SW480 (cell line): ENCODE measurements around the gene MAN2A2.
"Not testable (repeated sequence)": the region's sequence is repeated elsewhere in the genome, so short reads cannot be mapped to it uniquely, and the experiment has no call there.

ENCODE experiments used
- DNase-seq: peaks from one replicate; pipeline ENCODE4 v3.0.0-alpha.2; 2016; ENCODE audit warnings: low spot score

MAN2A2 gene

DNA sequence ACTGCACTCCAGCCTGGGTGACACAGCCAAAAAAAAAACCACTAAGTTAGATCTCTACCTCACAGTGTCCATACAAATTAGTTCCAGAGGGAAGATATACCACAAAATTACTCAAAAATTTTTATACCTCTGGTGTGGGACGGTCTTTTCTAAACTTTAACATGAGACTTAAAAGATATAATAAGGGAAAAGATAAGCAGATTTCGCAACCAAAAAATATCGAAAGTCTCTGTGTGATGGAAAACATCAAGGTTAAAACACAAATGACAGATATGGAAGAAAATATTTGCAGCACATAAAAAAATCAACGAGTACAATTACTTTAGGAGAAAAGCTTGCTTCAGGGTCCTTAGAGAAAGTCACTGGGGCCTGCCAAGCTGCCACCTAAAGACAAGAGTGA is 18.8 kb downstream of the MAN2A2 start:
- DNase-seq: no peak

GRCh38 chr15:90922712-90923322 is 19.7 kb downstream of the MAN2A2 start:
- DNase-seq: not testable (repeated sequence)

- no peak for DNase-seq
Observed at GRCh38 chr15:90924375-90924774, 21.3 kb downstream of the MAN2A2 start.

DNA sequence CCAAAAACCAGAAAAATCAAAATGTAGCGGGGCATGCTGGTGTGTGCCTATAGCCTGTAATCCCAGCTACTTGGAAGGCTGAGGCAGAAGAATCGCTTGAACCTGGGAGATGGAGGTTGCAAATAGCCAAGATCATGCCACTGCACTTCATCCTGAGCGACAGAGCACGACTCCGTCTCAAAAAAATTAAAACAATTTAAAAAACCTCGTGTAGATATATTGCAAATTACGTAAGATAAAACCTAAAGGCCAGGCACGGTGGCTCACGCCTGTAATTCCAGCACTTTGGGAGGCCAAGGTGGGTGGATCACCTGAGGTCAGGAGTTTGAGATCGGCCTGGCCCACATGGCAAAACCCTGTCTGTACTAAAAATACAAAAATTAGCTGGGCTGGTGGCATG is 23.7 kb downstream of the MAN2A2 start:
- DNase-seq: not testable (repeated sequence)

DNA sequence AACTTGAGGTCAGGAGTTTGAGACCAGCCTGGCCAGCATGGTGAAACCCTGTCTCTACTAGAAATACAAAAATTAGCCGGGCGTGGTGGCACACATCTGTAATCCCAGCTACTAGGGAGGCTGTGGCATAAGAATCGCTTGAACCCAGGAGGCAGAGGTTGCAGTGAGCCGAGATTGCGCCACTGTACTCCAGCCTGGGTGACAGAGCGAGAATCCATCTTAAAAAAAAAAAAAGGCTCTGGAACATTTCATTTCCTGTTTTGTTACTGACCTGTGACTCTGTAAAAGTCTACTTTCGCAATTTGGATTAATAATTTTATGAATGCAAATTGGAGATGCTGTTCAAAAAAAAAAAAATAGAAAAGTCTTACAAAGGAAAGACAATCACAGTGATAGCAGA is 25.0 kb downstream of the MAN2A2 start:
- DNase-seq: not testable (repeated sequence)

DNA sequence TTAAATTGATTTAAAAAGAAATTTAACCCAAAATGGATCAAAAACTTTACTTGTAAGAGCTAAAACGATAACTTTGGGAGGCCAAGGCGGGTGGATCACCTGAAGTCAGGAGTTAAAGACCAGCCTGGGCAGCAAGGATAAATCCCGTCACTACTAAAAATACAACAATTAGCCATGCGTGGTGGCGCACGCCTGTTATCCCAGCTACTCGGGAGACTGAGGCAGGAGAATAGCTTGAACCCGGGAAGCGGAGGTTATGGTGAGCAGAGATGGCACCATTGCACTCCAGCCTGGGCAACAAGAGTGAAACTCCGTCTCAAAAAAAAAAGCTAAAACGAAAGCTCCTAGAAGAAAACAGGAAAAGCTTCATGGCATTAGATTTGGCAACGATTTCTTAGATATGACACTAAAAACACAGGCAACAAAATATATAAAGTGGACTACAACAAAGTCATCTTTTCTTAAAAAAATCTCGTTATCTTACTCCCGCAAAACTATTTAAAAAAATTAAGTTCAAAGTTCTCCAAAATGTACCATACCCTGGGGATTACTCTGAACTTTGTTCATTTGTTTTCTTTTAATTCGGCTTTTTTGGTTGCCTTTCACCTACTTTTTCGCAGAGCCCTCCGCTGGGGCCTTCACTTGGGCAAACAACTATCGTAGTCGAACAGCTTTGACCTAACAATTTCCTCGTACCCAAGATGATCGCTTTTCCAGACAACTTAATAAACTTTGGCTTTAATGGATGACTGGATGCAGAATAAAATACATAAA is 26.3 kb downstream of the MAN2A2 start:
- no peak for DNase-seq

DNA sequence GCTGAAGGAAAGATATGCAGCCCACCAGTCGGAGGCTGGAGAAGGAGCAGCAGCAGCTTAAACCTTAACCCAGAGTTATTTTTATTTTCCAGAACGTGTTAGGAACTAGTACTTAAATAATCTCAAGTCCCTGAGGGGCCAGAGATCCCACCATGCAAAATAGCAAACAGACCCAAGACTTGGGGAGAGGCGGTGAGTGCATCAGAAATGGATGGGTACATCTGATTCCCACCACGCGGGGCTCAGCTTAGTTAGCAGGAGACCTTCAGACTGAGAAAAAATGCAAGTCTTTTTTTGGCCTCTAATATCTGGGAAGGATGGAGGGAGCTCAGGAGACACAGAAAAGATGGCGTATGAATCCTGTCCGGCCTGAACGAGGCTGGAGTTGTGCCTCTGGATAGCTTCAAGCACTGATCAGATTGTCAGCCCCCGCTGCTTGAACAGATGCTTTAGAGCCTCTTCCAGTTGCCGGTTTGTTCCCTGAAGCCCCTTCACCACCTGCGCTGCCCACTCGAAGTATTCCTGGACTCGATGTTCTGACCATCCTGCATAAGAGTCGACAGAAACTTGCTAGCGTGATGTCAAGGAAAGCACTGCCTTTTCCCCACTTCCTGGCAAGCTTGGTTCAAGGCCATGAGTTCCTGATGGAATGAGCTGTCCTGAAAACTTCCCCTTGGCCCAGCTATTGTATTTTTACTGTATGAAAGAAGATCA is 27.9 kb downstream of the MAN2A2 start:
- DNase-seq: peak; percentile 11

DNA sequence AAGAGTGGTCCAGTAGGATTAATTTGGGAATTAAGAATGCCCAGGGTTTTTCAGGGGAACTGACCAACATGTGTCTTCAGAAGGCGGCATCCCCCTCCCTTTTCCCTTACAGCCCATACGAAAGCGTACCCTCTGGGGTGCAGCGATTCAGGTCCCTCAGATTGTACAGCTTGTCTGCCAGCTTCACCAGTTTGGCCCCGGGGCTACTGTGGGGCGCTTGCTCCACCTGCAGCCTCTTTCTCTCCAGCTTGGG is 28.4 kb downstream of the MAN2A2 start:
- no peak for DNase-seq

- peak; percentile 92 for DNase-seq
Observed at GRCh38 chr15:90931828-90932659, 28.9 kb downstream of the MAN2A2 start, which contains the start of gene HDDC3. TSS of gene HDDC3 (minus strand) at chr15:90932549. CDS start at chr15:90932540, 9 bp downstream.

DNA sequence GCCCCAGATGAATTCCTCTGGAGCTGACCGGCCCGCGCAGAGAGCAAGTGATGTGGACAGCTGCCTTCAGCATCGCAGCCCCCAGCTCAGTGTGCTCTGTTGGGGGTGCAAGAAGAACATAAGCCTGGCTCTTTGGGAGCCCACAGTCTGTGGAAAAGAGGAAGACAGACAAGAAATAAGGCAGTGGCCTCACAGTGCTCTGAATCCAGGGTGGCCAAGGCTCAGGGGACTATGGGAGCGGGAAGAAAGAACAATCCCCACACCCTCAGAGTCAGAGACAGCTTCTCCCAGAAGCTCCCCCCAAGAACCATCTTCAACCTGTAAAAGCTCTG is 29.5 kb downstream of the MAN2A2 start:
- DNase-seq: no peak

GRCh38 chr15:90933301-90933700 is 30.2 kb downstream of the MAN2A2 start:
- DNase-seq: no peak

DNA sequence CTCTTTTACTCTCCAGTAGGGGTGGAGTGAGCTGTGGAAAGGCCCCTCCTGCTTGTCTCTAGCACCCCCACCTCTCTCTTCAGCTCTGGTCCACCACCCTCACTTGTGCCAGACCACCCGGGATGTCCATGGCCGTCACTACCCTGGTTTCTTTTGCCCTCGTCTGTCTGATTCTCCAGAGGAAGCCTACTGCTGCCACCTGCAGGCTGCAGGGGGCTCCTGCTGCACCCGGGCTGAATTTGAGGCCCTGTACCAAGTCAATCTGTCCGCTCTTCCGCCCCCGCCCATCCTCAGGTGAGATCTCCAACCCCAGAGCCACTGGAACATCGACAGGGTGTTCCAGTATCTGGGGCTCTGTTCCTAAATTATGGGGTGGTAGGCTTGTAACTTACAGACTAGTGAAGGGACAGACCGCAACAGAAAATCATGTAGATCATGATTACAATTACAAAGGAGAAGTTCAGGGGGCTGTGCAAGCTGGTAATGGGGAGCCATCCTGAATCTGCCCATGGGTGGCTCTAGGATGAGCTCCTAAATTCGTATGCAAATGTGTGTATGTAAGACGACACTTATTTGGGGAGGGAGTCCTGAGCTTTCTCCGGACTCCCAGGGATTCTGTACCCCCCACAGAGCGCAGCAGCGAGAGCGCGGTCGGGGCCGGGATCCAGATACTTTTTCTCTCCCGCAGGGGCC is 31.3 kb downstream of the MAN2A2 start:
- DNase-seq: peak; percentile 90

DNA sequence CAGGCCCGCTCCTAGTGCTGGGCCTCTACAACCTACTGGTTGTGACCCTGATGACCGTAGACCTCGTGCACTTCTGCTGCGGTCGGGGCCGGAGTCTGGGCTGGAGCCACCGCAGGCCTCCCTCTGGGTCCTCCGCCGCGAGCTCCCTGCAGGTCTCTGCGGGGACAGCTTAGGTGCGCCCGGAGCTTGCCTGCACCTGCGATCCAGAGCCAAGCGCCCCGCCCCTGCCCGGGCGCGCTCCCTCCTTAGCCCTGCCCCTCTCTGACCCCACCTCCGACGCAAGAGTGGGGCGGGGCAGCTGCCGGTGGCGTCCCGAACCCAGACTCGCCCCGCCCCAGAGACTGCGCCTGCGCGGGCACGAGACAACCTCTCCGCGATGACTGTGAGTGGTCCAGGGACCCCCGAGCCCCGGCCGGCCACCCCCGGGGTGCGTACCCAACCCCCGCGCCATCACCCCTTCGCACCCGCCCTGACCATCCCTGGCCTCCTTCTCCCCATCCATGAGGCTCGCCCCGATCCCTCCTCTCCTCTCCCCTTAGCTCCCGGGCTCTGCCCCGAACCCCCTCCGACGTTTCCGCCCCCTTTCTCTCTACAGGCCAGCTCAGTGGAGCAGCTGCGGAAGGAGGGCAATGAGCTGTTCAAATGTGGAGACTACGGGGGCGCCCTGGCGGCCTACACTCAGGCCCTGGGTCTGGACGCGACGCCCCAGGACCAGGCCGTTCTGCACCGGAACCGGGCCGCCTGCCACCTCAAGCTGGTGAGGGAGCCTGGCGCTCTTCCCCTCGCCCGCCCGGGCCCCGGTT is 32.0 kb downstream of the MAN2A2 start, which contains the start of gene UNC45A:
UNC45A (plus strand) TSS at position 337 of the 803 bp plus-strand sequence; CDS start at position 377, 40 bp downstream.
- DNase-seq: peak; percentile 91

DNA sequence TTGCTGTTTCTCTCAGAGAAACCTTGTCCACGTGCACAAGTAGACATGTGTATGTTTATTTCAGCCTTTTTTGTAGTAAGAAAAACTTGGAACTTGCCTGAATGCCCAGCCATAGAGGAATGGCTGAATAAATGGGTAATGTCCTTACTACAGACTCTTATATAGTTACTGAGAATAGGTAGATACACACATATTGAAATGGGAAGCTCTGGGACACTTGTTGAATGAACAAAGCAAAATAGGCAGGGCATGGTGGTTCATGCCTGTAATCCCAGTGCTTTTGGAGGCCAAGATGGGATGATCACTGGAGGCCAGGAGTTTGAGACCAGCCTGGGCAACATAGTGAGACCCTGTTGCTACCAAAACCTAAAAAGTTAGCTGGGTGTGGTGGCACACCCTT is 33.7 kb downstream of the MAN2A2 start:
- DNase-seq: no peak

GRCh38 chr15:90938261-90938660 is 35.2 kb downstream of the MAN2A2 start:
- DNase-seq: no peak

GRCh38 chr15:90939756-90940155 is 36.7 kb downstream of the MAN2A2 start:
- no peak for DNase-seq

DNA sequence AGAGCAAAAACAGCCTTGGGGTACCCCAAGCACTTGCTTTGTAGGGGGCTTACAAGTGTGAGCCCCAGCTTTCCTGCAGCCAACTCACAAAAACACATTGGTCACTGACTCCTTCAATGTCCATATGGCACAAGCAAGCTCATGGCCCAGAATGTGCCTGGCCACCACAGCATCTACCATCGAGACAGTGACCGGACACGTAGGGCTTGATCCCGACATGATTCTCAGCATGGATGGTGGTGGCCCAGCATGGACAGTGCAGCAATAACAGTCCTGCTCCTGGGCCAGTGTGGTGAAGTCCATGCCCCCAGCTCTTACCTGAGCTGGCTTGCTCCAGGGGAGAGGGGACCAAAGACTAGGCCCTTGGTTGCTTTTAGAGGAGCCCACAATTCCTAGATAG is 37.9 kb downstream of the MAN2A2 start:
- no peak for DNase-seq

GRCh38 chr15:90942354-90943120 is 39.4 kb downstream of the MAN2A2 start:
- DNase-seq: no peak

- no peak for DNase-seq
Observed at GRCh38 chr15:90945091-90945490, 42.0 kb downstream of the MAN2A2 start.

DNA sequence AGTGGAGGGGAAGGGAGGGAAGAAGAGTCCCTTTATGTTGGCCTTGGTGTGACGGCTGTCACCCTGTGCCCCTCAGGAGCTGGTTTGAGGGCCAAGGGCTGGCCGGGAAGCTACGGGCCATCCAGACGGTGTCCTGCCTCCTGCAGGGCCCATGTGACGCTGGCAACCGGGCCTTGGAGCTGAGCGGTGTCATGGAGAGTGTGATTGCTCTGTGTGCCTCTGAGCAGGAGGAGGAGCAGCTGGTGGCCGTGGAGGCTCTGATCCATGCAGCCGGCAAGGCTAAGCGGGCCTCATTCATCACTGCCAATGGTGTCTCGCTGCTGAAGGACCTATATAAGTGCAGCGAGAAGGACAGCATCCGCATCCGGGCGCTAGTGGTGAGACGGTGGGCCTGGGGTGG is 43.4 kb downstream of the MAN2A2 start:
- no peak for DNase-seq
